ENCODE results near the gene NSD1. TPM values are rescaled to one million over a fixed set of nuclear protein-coding genes. Genes with fewer than 3 reads are reported as not detected.

Gene NSD1
- total and polyA plus RNA-seq, 2 of the 8 experiments (the other 6 are each of a cell fraction or from before 2014, with no cell fraction given) = 22.8 to 168 TPM

DNA sequence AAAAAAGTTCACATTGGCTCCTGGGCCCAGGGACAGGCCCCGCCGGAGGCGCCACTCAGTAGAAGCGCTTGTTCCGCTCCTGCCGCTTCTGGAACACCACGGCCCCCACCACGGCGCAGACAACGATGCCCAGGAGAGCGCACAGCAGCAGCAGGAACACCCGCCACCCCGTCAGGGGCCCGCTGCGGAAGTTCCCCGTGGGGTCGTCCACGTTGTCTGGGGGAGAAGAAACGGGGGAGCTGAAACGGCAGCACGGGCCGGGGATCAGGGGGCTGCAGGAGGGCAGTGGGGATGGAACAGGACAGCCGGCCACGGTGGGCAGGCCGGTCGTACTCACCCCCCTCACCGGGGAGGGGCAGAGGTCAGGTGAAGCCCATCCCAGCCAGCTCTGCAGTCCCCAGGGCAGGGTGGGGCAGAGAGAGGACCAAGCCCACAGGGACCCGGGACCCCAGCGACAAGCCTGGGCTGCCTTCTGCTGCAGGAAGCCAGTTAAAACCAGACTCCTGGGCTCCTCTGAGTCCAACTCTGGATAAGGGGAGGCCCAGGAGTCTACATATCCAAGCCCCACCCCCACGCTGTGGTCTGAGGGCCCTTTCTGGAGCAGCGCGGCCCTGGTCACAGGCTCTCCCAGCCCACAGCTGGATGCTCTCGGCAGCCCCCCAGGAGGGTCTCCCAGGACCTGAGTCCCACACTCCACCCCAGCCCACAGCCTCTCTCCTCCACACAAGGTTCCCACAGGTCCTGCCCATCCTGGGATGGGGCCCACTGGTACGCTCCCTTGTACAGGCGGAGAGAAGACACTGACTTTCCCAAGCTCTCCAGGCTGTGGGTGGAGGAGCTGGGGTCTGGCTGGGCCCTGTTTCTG, 198.7 kb downstream of the NSD1 start:
- Histone ChIP-seq H4K20me1 (replicated peaks in 1 of 2; ENCODE audit: control insufficient read depth in 1 of 2, insufficient read depth in 2 of 2, low read length in 2 of 2) (peaks cover 0 to 7% of the 10 kb centered on the region in 2 experiments), H3K27me3 (replicated peaks in 1 of 4; ENCODE audit: control insufficient read depth in 3 of 4, extremely low read depth in 1 of 4, insufficient read depth in 3 of 4, low read length in 3 of 4) (no peaks in the 10 kb centered on the region), H3K23me2 (ENCODE audit: low read depth, low read length) (no peaks in the 10 kb centered on the region), H2AK5ac (ENCODE audit: low read depth, low read length) (no peak overlapping the region), H3K79me1 (ENCODE audit: low read depth, low read length) (no peaks in the 10 kb centered on the region), H4K8ac (ENCODE audit: extremely low read depth, insufficient read depth, low read length) (no peak overlapping the region), H2BK12ac (ENCODE audit: low read depth, low read length) (no peak overlapping the region), H3K4me2 (ENCODE audit: insufficient read depth in 1 of 2, low read depth in 2 of 2, low read length in 2 of 2) (no peak overlapping the region), H3K4ac (replicated peaks; ENCODE audit: insufficient read length, low read depth, low read length) (no peak overlapping the region), H3K4me3 (ENCODE audit: extremely low read depth in 1 of 4, insufficient read depth in 2 of 4, low read depth in 3 of 4, low read length in 4 of 4) (no peak overlapping the region), H3K36me3 (ENCODE audit: control insufficient read depth in 2 of 4, insufficient read depth in 4 of 4, low read length in 3 of 4) (peaks cover 16 to 32% (median 28%) of the 10 kb centered on the region in 4 experiments), H3K27ac (ENCODE audit: low read depth, low read length) (no peak overlapping the region), H4K91ac (replicated peaks; ENCODE audit: insufficient read length, low read length) (no peak overlapping the region), H3K9ac (replicated peaks in 1 of 4; ENCODE audit: extremely low read depth in 1 of 4, low read depth in 3 of 4, low read length in 3 of 4) (no peak overlapping the region), H2BK120ac (replicated peaks; ENCODE audit: low read depth, low read length) (no peak overlapping the region), H2AFZ (ENCODE audit: low read length) (no peak overlapping the region), H3K18ac (ENCODE audit: extremely low read depth, low read length) (no peak overlapping the region), H3K79me2 (ENCODE audit: control insufficient read depth in 1 of 2, insufficient read depth in 2 of 2, low read length in 2 of 2) (no peaks in the 10 kb centered on the region), H3K14ac (ENCODE audit: insufficient read length) (no peak overlapping the region), H3K4me1 (replicated peaks in 1 of 4; ENCODE audit: control insufficient read depth in 3 of 4, insufficient read depth in 4 of 4, low read length in 3 of 4) (peaks cover 0 to 4% (median under 1%) of the 10 kb centered on the region in 4 experiments; a peak in 4 of 7 replicates), H4K5ac (ENCODE audit: insufficient read length, low read depth, low read length) (no peak overlapping the region), H3K56ac (replicated peaks; ENCODE audit: insufficient read length, low read depth, low read length) (no peak overlapping the region), H3K9me3 (ENCODE audit: insufficient read depth in 2 of 2, low read depth in 1 of 2, low read length in 1 of 2) (no peaks in the 10 kb centered on the region), H2BK5ac (ENCODE audit: low read depth, low read length) (peak overlapping the region; percentile 60; the same call in 1 of the 2 replicates), H3K23ac (ENCODE audit: insufficient read length) (no peak overlapping the region), H2BK15ac (ENCODE audit: low read length) (no peak overlapping the region), H2BK20ac (ENCODE audit: low read length) (no peak overlapping the region)
- POLR2A ChIA-PET (ENCODE audit: partially characterized antibody) = interaction anchor here (0.6 to 2.5 kb wide), 7 partner anchors 12 to 193 kb away, joined by 3 to 7 read pairs (median 4); partner anchors contain the start of gene LMAN2
- 95% methylated on average over 30 of the region's 35 CpGs; no CpG with 5 or more reads in 1 of the 2 experiments for whole genome bisulfite sequencing, 2 experiments (ENCODE audit: extremely low coverage in 1 of 2, insufficient coverage in 1 of 2, insufficient read length in 1 of 2, insufficient replicate concordance in 2 of 2, low coverage in 1 of 2, low lambda C conversion rate in 2 of 2, missing lambda C conversion rate in 1 of 2)
- CTCF ChIA-PET (ENCODE audit: partially characterized antibody) = interaction anchor here (1.2 to 10.3 kb wide), 4 partner anchors 15 to 72 kb away, joined by 3 to 100 read pairs (median 10); no protein-coding TSS in a partner anchor
- FAIRE-seq = no peak
- no peak for DNase-seq (ENCODE audit: low read depth in 1 of 2, low spot score in 2 of 2)
- TF ChIP-seq RNF2 (IDR thresholded peaks at IDR 0.05; ENCODE audit: borderline replicate concordance, low read depth, low read length, missing control alignments, poor library complexity, severe bottlenecking) = no peak
- no peak for TF ChIP-seq RBBP5 (IDR thresholded peaks at IDR 0.05; ENCODE audit: borderline replicate concordance, low read depth, low read length)
- TF ChIP-seq RAD21 (IDR thresholded peaks at IDR 0.05 in 1 of 2, conservative IDR thresholded peaks at IDR 0.05 in 1 of 2; ENCODE audit: low read depth in 2 of 2, low read length in 2 of 2) = no peak
- TF ChIP-seq, protein P1, sequence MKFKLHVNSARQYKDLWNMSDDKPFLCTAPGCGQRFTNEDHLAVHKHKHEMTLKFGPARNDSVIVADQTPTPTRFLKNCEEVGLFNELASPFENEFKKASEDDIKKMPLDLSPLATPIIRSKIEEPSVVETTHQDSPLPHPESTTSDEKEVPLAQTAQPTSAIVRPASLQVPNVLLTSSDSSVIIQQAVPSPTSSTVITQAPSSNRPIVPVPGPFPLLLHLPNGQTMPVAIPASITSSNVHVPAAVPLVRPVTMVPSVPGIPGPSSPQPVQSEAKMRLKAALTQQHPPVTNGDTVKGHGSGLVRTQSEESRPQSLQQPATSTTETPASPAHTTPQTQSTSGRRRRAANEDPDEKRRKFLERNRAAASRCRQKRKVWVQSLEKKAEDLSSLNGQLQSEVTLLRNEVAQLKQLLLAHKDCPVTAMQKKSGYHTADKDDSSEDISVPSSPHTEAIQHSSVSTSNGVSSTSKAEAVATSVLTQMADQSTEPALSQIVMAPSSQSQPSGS (IDR thresholded peaks at IDR 0.05; ENCODE audit: low read length) = no peak
